ENCODE data around the gene CPED1. TPM values are rescaled to one million over a fixed set of nuclear protein-coding genes. Genes with fewer than 3 reads are reported as not detected.

CPED1 gene
- polyA plus RNA-seq, 1 experiment = 52.0 TPM

GRCh38 chr7:121019018-121019417 lies 30.5 kb downstream of the CPED1 start:
- no peaks in the 10 kb centered on the region for H3K27me3 ChIP-seq (ENCODE audit: control insufficient read depth, insufficient read depth, low read length)
- H3K9me3 ChIP-seq (ENCODE audit: control insufficient read depth, insufficient read depth, low read length) = no peaks in the 10 kb centered on the region
- DNase-seq (ENCODE audit: low read depth, low spot score) = no peak
- ChIA-PET CTCF (no interaction called here), POLR2A (no interaction called here)
- no peak for TF ChIP-seq CTCF (IDR thresholded peaks at IDR 0.05; ENCODE audit: low read depth, low read length)
- no peak overlapping the region for H3K4me3 ChIP-seq (ENCODE audit: low read depth, low read length)
- H3K27ac ChIP-seq (ENCODE audit: low read depth, low read length) = no peak overlapping the region

GRCh38 chr7:121020249-121020988 lies 31.9 kb downstream of the CPED1 start:
- CTCF ChIA-PET = interaction anchor here (1.2 kb wide), 1 partner anchor 88 kb away, joined by 4 read pairs; no protein-coding TSS in a partner anchor
- no peak for DNase-seq (ENCODE audit: low read depth, low spot score)
- TF ChIP-seq CTCF (IDR thresholded peaks at IDR 0.05; ENCODE audit: low read depth, low read length) = no peak
- Histone ChIP-seq H3K27ac (ENCODE audit: low read depth, low read length) (no peak overlapping the region), H3K4me3 (ENCODE audit: low read depth, low read length) (no peak overlapping the region), H3K9me3 (ENCODE audit: control insufficient read depth, insufficient read depth, low read length) (no peaks in the 10 kb centered on the region), H3K27me3 (ENCODE audit: control insufficient read depth, insufficient read depth, low read length) (no peaks in the 10 kb centered on the region)
- POLR2A ChIA-PET = interaction anchor here (1.1 kb wide), 1 partner anchor 63 kb away, joined by 3 read pairs; no protein-coding TSS in a partner anchor

GRCh38 chr7:121020989-121021969 lies 32.8 kb downstream of the CPED1 start:
- no peak for TF ChIP-seq CTCF (IDR thresholded peaks at IDR 0.05; ENCODE audit: low read depth, low read length)
- H3K27me3 ChIP-seq (ENCODE audit: control insufficient read depth, insufficient read depth, low read length) = no peaks in the 10 kb centered on the region
- POLR2A ChIA-PET = interaction anchor here (1.1 kb wide), 1 partner anchor 62 kb away, joined by 3 read pairs; no protein-coding TSS in a partner anchor
- H3K27ac ChIP-seq (ENCODE audit: low read depth, low read length) = no peak overlapping the region
- DNase-seq (ENCODE audit: low read depth, low spot score) = no peak
- H3K4me3 ChIP-seq (ENCODE audit: low read depth, low read length) = no peak overlapping the region
- no peaks in the 10 kb centered on the region; the same call in 1 of the 2 replicates for H3K9me3 ChIP-seq (ENCODE audit: control insufficient read depth, insufficient read depth, low read length)
- CTCF ChIA-PET = no interaction called here

- no peak overlapping the region for H3K27ac ChIP-seq (ENCODE audit: low read depth, low read length)
- H3K27me3 ChIP-seq (ENCODE audit: control insufficient read depth, insufficient read depth, low read length) = no peaks in the 10 kb centered on the region
- no peak for TF ChIP-seq CTCF (IDR thresholded peaks at IDR 0.05; ENCODE audit: low read depth, low read length)
- H3K9me3 ChIP-seq (ENCODE audit: control insufficient read depth, insufficient read depth, low read length) = no peaks in the 10 kb centered on the region; the same call in 1 of the 2 replicates
- H3K4me3 ChIP-seq (ENCODE audit: low read depth, low read length) = no peak overlapping the region
- POLR2A ChIA-PET = no interaction called here
- CTCF ChIA-PET = no interaction called here
- DNase-seq (ENCODE audit: low read depth, low spot score) = no peak
Measured at GRCh38 chr7:121023194-121023593, 34.7 kb downstream of the CPED1 start.

Data from AG04450 (cell line).